Measurements from ENCODE around the gene ZFPM1. TPM values are rescaled to one million over a fixed set of nuclear protein-coding genes. Genes with fewer than 3 reads are reported as not detected.
A peak's percentile ranks its signal among the peaks of the same experiment; 100 is the strongest.

Gene ZFPM1
- total RNA-seq, 3 donors from 2014 or later (not counting 1 experiment from before 2014, with no cell fraction given), result 56.3 to 71.0 (median 64.6) TPM

DNA sequence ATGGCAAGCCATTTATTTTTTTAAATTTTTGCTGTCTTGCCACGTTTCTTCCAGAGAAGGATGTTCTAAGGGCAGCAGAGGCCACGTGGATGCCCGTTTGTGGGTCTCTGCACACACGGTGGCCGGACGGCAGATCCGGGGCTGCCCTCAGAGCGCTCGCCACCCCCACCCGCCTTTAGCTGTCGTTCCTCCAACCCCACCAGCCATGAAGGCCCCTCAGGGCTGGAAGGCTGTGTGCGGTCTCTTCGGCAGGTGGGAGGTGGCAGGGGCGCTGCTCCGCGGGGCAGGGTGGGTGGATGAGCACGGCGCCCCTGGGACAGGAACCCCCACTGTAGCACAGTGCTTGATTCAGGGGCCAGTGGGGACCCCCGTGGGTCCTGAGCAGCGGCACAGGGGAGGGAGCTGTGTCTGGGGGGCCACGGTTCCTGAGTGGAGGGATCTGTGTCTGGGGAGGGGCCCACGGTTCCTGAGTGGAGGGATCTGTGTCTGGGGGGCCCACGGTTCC is 49.7 kb downstream of the ZFPM1 start:
- Mint-ChIP-seq H3K27me3 (ENCODE audit: low read depth in 2 of 2) (no peaks in the 10 kb centered on the region), H3K36me3 (no peaks in the 10 kb centered on the region), H3K27ac (peak overlapping the region; percentile 81 to 88), H3K4me1 (peaks cover 34 to 65% of the 10 kb centered on the region in 2 donors), H3K9me3 (no peaks in the 10 kb centered on the region), H3K4me3 (no peak overlapping the region)
- H3K4me1 ChIP-seq (ENCODE audit: control insufficient read depth, insufficient read depth, low read length), result peaks cover 61% of the 10 kb centered on the region
- intact Hi-C loops (cut with micrococcal nuclease), result no loop called here
- H3K27ac ChIP-seq (ENCODE audit: low read length), result no peak overlapping the region
- H3K36me3 ChIP-seq (ENCODE audit: control insufficient read depth, insufficient read depth, low read length), result peaks cover 3% of the 10 kb centered on the region
- no peak overlapping the region for H3K4me3 ChIP-seq (ENCODE audit: low read length)
- no peaks in the 10 kb centered on the region for H3K27me3 ChIP-seq (ENCODE audit: control insufficient read depth, insufficient read depth, low read length)
- 94% methylated on average over 23 of the region's 23 CpGs for WGBS (ENCODE audit: insufficient coverage)
- DNase-seq, result no peak
- no peak for ATAC-seq
- no peaks in the 10 kb centered on the region for H3K9me3 ChIP-seq (ENCODE audit: control insufficient read depth, insufficient read depth, low read length)
- TF ChIP-seq, protein P1, sequence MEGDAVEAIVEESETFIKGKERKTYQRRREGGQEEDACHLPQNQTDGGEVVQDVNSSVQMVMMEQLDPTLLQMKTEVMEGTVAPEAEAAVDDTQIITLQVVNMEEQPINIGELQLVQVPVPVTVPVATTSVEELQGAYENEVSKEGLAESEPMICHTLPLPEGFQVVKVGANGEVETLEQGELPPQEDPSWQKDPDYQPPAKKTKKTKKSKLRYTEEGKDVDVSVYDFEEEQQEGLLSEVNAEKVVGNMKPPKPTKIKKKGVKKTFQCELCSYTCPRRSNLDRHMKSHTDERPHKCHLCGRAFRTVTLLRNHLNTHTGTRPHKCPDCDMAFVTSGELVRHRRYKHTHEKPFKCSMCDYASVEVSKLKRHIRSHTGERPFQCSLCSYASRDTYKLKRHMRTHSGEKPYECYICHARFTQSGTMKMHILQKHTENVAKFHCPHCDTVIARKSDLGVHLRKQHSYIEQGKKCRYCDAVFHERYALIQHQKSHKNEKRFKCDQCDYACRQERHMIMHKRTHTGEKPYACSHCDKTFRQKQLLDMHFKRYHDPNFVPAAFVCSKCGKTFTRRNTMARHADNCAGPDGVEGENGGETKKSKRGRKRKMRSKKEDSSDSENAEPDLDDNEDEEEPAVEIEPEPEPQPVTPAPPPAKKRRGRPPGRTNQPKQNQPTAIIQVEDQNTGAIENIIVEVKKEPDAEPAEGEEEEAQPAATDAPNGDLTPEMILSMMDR (IDR thresholded peaks at IDR 0.05), result no peak

DNA sequence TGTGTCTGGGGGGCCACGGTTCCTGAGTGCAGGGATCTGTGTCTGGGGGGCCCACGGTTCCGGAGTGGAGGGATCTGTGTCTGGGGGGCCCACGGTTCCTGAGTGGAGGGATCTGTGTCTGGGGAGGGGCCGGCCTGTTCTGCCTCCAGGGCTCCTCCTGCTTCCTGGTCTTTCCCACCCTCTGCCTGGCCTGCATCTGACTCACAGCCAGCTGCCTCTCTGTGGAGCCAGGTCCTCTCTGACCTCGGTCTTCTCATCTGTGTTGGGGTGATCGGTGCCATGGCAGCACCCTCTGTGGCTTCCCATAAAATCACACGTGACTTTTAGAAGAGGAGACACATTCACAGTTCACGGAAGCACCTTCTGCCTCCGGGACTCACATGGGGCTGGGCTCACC is 50.3 kb downstream of the ZFPM1 start:
- Mint-ChIP-seq H3K4me3 (peak overlapping the region; percentile 61), H3K9me3 (no peaks in the 10 kb centered on the region), H3K27ac (peak overlapping the region; percentile 81 to 88), H3K4me1 (peaks cover 30 to 62% of the 10 kb centered on the region in 2 donors), H3K27me3 (ENCODE audit: low read depth in 2 of 2) (no peaks in the 10 kb centered on the region), H3K36me3 (no peaks in the 10 kb centered on the region)
- intact Hi-C loops (cut with micrococcal nuclease), result no loop called here
- Histone ChIP-seq H3K36me3 (ENCODE audit: control insufficient read depth, insufficient read depth, low read length) (peaks cover 3% of the 10 kb centered on the region), H3K4me3 (ENCODE audit: low read length) (no peak overlapping the region), H3K4me1 (ENCODE audit: control insufficient read depth, insufficient read depth, low read length) (peaks cover 57% of the 10 kb centered on the region), H3K27me3 (ENCODE audit: control insufficient read depth, insufficient read depth, low read length) (no peaks in the 10 kb centered on the region), H3K9me3 (ENCODE audit: control insufficient read depth, insufficient read depth, low read length) (no peaks in the 10 kb centered on the region), H3K27ac (ENCODE audit: low read length) (no peak overlapping the region)
- WGBS (ENCODE audit: insufficient coverage), result 89% methylated on average over 10 of the region's 10 CpGs
- DNase-seq (no peak), ATAC-seq (peak in 2 of 3 donors; percentile 28 to 29)
- TF ChIP-seq, protein P1 (IDR thresholded peaks at IDR 0.05), result no peak

DNA sequence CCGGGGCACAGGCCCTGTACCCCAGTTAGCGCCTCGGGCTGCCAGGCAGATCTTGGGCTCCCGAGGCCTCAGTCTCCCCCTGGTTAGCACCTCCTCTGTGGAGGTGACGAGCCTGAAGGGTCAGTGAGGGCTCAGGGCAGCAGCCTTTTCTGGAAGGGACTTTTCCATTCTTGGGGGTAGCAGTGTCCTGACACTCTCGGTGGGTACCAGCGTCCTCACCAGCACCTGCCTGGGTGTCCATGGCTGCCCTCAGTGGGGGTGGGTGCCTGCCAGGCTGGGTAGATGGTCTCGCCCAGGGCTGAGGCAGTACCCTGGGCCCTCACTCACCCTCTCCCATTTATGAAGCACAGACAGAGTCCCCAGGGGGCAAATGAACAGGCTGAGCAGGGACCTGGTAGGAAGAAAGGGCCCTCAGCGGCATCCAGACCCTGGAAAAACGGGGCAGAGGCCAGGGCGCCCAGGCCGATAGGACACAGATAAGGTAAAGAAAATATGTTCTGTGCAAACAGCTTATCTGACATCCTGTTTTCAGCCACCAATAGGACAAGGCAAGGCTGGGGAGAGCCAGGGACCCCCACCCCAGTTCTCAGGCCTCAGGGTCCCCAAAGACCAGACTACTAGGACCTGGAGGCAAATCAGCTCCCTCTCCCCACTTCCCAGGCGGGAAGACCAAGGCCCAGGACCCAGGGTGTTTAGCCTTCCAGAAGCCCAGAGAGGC is 50.9 kb downstream of the ZFPM1 start:
- Mint-ChIP-seq H3K36me3 (no peaks in the 10 kb centered on the region), H3K4me3 (no peak overlapping the region), H3K4me1 (peaks cover 28 to 58% of the 10 kb centered on the region in 2 donors), H3K27ac (peak overlapping the region; percentile 81 to 88), H3K9me3 (no peaks in the 10 kb centered on the region), H3K27me3 (ENCODE audit: low read depth in 2 of 2) (no peaks in the 10 kb centered on the region)
- Histone ChIP-seq H3K4me1 (ENCODE audit: control insufficient read depth, insufficient read depth, low read length) (peaks cover 51% of the 10 kb centered on the region), H3K9me3 (ENCODE audit: control insufficient read depth, insufficient read depth, low read length) (no peaks in the 10 kb centered on the region), H3K27ac (ENCODE audit: low read length) (no peak overlapping the region), H3K27me3 (ENCODE audit: control insufficient read depth, insufficient read depth, low read length) (no peaks in the 10 kb centered on the region), H3K4me3 (ENCODE audit: low read length) (no peak overlapping the region), H3K36me3 (ENCODE audit: control insufficient read depth, insufficient read depth, low read length) (peaks cover 3% of the 10 kb centered on the region)
- intact Hi-C loops (cut with micrococcal nuclease), result no loop called here
- TF ChIP-seq, protein P1 (IDR thresholded peaks at IDR 0.05), result no peak
- DNase-seq (no peak), ATAC-seq (no peak)
- 88% methylated on average over 13 of the region's 13 CpGs for WGBS (ENCODE audit: insufficient coverage)

Data from natural killer cell (primary cell).